GM23248 (cell line): ENCODE results near the gene CELSR3.

Source experiments
- EZH2 ChIP-seq: fragments of 200-600 bp; sonication (generic); IDR thresholded peaks from 2 replicates; pipeline ENCODE4 v1.6.1; 2018; ENCODE audit warnings: antibody characterized with exemption, mild to moderate bottlenecking; ENCODE audit not compliant: insufficient read depth, poor library complexity, severe bottlenecking
- EZH2phosphoT487 ChIP-seq: fragments of 200-600 bp; sonication (generic); IDR thresholded peaks from 2 replicates; pipeline ENCODE4 v1.6.1; 2018; ENCODE audit warnings: antibody characterized with exemption, moderate library complexity, mild to moderate bottlenecking, low read depth; ENCODE audit not compliant: insufficient read depth

DNA sequence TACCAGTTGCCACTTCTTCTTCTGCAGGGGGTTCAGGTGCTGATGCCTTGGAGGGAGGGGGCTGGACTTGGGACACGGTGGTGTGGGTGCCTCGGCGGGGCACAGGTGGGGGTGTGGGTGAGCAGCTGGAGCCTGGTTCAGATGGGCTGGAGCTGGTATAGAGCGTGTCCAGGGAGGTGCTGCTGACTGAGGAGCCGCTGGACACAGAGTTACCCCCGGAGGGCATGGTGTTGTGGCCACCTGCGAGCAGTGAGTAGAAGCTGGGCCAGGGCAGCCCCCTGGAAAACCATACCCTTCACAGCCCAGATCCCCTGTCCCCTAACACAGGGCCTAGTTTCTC lies 18.8 kb upstream of the CELSR3 start:
- TF ChIP-seq EZH2 (no peak), EZH2phosphoT487 (no peak)
